Mononuclear cell (primary cell): ENCODE results near the gene ANXA6. TPM values are rescaled to one million over a fixed set of nuclear protein-coding genes. Genes with fewer than 3 reads are reported as not detected.

Experiments used
- H3K27me3 ChIP-seq: 2 replicates; pipeline ENCODE4 v1.6.0; 2011; ENCODE audit warnings: low read length, control low read depth; ENCODE audit not compliant: insufficient read depth
- H3K4me1 ChIP-seq: 2 replicates; pipeline ENCODE4 v1.5.1; 2011; ENCODE audit warnings: mild to moderate bottlenecking, low read length, control low read depth; ENCODE audit not compliant: insufficient read depth
- H3K4me3 ChIP-seq: 2 replicates; pipeline ENCODE4 v1.5.1; 2011; ENCODE audit warnings: mild to moderate bottlenecking, low read length, moderate library complexity
- H3K9me3 ChIP-seq: 2 replicates; pipeline ENCODE4 v1.5.1; 2011; ENCODE audit warnings: low read depth, mild to moderate bottlenecking, control low read depth, low read length
- total RNA-seq: library from RNA; depleted of rRNA; stranded (reverse); fragments of >200 nt; gene quantifications from one replicate; pipeline ENCODE4 v1.2.3, GENCODE V29; 2012

Gene ANXA6
- total RNA-seq, 1 donor, result 127 TPM

GRCh38 chr5:151096001-151096373 is 61.6 kb downstream of the ANXA6 start:
- Histone ChIP-seq H3K9me3 (no peaks in the 10 kb centered on the region), H3K4me1 (peaks cover 98% of the 10 kb centered on the region), H3K4me3 (no peak overlapping the region), H3K27me3 (no peaks in the 10 kb centered on the region)

DNA sequence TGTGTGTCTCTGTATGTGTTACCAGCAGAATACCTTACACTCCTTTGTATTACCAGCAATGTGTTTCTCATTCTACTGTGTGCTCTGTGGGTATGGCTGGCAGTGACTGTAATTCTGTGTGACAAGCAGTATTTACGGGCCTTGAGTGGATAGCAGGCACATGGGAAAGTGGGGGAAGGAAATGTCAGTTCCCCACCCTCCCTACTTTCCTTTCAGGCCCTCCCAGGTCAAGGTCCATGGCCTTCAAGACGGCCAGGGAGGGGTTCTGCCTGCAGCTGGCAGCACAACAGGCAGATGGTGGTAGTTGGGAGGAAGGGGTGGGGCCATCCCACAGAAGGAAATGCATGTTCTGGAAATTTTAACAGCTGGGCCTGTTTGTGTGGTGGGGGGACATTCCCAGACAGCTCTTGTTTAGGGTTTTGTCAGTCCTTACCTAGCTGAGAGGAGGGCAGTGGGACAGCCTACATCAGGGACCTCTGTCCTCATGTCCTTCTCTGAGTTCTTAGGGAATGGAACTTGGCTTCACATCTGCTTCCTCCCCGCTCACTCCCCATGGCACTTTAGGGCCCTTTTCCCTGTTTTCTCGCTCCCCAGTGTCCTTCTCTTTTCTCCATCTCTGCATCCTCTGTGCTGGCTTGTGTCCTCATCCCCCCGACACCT is 62.1 kb downstream of the ANXA6 start:
- H3K27me3 ChIP-seq, result no peaks in the 10 kb centered on the region
- no peaks in the 10 kb centered on the region for H3K9me3 ChIP-seq
- no peak overlapping the region for H3K4me3 ChIP-seq
- peaks cover 93% of the 10 kb centered on the region for H3K4me1 ChIP-seq

DNA sequence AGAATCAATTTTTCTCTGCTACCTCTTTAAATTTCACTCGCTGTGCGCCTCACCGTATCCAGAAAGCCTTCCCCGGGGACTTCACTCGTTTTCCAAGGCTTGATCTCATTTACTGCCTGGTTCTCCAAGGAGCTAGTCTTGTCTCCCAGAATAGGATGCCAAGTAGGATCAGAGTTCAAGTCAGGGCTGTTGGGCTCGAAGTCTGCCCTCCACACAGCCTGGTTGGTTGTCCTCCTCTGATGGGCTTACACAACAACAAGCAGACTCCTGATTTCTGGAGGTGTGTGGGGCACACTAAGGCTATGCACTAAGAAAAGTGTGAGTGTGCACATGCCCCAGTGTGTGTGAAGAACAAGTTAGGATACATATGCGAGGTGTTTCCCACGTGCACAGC is 62.7 kb downstream of the ANXA6 start:
- Histone ChIP-seq H3K4me1 (peaks cover 87% of the 10 kb centered on the region), H3K4me3 (no peak overlapping the region), H3K9me3 (no peaks in the 10 kb centered on the region), H3K27me3 (no peaks in the 10 kb centered on the region)

- Histone ChIP-seq H3K4me3 (no peak overlapping the region), H3K4me1 (peaks cover 86% of the 10 kb centered on the region), H3K9me3 (no peaks in the 10 kb centered on the region), H3K27me3 (no peaks in the 10 kb centered on the region)
These were observed 63.3 kb downstream of the ANXA6 start for GRCh38 chr5:151094030-151094851.

GRCh38 chr5:151093476-151093889 is 64.1 kb downstream of the ANXA6 start:
- no peak overlapping the region for H3K4me3 ChIP-seq
- no peaks in the 10 kb centered on the region for H3K27me3 ChIP-seq
- H3K4me1 ChIP-seq, result peaks cover 86% of the 10 kb centered on the region
- no peaks in the 10 kb centered on the region for H3K9me3 ChIP-seq

- Histone ChIP-seq H3K27me3 (no peaks in the 10 kb centered on the region), H3K4me3 (no peak overlapping the region), H3K4me1 (peaks cover 79% of the 10 kb centered on the region), H3K9me3 (no peaks in the 10 kb centered on the region)
These were observed 64.8 kb downstream of the ANXA6 start for GRCh38 chr5:151092762-151093161.

- Histone ChIP-seq H3K9me3 (no peaks in the 10 kb centered on the region), H3K4me3 (no peak overlapping the region), H3K27me3 (no peaks in the 10 kb centered on the region), H3K4me1 (peaks cover 77% of the 10 kb centered on the region)
These were observed 67.9 kb downstream of the ANXA6 start for GRCh38 chr5:151089726-151090125.

GRCh38 chr5:151088986-151089385 is 68.6 kb downstream of the ANXA6 start:
- H3K27me3 ChIP-seq, result no peaks in the 10 kb centered on the region
- peaks cover 74% of the 10 kb centered on the region for H3K4me1 ChIP-seq
- H3K9me3 ChIP-seq, result no peaks in the 10 kb centered on the region
- no peak overlapping the region for H3K4me3 ChIP-seq

GRCh38 chr5:151087486-151087885 is 70.1 kb downstream of the ANXA6 start:
- Histone ChIP-seq H3K4me3 (no peak overlapping the region), H3K9me3 (no peaks in the 10 kb centered on the region), H3K4me1 (peaks cover 74% of the 10 kb centered on the region), H3K27me3 (no peaks in the 10 kb centered on the region)

GRCh38 chr5:151086905-151087360 is 70.6 kb downstream of the ANXA6 start:
- H3K4me3 ChIP-seq, result peak overlapping the region; percentile 2
- peaks cover 75% of the 10 kb centered on the region for H3K4me1 ChIP-seq
- no peaks in the 10 kb centered on the region for H3K27me3 ChIP-seq
- no peaks in the 10 kb centered on the region for H3K9me3 ChIP-seq

DNA sequence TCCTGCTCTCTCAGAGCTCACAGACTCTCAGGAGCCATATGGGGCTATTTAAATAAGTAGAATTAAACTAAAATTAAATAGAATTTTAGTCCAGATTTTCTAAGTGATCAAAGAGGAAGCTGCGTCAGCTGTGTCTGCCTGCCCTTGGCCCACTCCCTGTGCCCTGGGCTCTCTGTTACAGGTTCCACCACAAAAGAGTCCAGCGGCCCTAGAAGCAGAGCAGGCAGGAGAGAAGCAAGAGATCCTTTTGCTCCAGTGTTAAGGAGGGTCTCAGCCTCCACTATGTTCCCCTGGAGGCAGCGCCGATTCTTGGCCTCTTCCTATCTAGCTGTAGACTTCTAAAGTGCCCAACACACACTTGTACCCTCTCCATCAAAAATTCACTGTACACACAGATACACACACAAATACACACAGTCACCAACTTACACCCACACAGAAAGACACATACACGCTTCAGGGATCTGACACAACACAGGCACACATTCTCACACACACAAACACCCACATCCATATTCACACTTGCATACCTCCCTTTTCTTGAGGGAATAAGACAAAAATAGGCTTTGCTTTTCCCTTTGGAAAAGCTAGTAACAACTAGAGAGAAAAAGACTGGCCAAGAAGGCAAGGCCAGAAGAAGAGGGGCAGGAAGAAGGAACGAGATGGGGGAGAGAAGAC is 71.2 kb downstream of the ANXA6 start:
- peaks cover 74% of the 10 kb centered on the region for H3K4me1 ChIP-seq
- no peaks in the 10 kb centered on the region for H3K27me3 ChIP-seq
- H3K4me3 ChIP-seq, result peak overlapping the region; percentile 2
- H3K9me3 ChIP-seq, result no peaks in the 10 kb centered on the region

DNA sequence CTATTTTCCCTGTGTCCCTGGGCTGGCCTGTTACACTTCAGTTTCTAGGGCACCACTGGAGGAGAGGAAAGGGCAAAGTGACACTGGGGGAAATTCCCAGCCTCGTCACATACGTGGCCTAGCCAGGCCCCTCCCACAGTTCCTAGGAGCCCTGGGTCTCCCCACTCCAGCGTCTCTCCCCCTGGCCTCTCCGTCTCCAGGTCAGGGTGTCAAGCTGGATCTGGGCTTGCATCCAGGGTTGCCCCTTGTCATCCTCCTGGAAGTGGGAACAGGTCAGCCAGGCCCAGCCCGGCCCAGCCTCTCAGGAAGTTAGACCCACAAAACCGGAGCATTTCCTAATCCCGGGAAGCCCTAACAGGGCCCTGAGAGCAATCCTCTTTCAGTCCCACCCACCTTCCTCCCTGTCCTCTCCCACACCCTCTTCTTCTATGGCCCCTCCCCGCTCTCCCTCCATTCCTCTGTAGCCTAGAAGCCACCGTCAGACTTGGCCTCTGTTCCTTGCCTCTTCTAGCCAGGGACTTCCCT is 72.0 kb downstream of the ANXA6 start:
- H3K4me3 ChIP-seq, result no peak overlapping the region
- no peaks in the 10 kb centered on the region for H3K27me3 ChIP-seq
- H3K4me1 ChIP-seq, result peaks cover 72% of the 10 kb centered on the region
- no peaks in the 10 kb centered on the region for H3K9me3 ChIP-seq

DNA sequence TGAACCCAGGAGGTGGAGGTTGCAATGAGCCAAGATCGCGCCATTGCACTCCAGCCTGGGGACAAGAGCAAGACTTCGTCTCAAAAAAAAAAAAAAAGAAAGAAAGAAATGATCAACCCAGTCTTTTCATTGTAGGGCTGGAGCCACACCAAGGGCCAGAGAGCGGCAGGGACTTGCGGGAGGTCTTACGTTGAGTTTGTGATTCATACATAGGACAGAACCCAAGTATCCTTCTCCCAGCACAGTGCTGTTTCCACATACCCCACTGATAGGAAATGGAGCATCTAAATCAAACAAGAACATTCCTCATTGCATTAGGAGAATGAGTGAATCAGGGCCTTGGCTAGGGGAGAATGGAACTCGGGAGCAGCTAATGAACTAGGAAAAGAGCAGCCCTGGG is 73.2 kb downstream of the ANXA6 start:
- Histone ChIP-seq H3K27me3 (no peaks in the 10 kb centered on the region), H3K4me3 (no peak overlapping the region), H3K4me1 (peaks cover 77% of the 10 kb centered on the region), H3K9me3 (no peaks in the 10 kb centered on the region)

- no peaks in the 10 kb centered on the region for H3K9me3 ChIP-seq
- no peaks in the 10 kb centered on the region for H3K27me3 ChIP-seq
- H3K4me3 ChIP-seq, result no peak overlapping the region
- peaks cover 80% of the 10 kb centered on the region for H3K4me1 ChIP-seq
These were observed 74.4 kb downstream of the ANXA6 start for GRCh38 chr5:151083081-151083676.
